ENCODE measurements around the gene DSCAM. TPM values are rescaled to one million over a fixed set of nuclear protein-coding genes. Genes with fewer than 3 reads are reported as not detected.

The DSCAM gene
- total and polyA plus RNA-seq, 4 experiments from 2014 or later = not detected

DNA sequence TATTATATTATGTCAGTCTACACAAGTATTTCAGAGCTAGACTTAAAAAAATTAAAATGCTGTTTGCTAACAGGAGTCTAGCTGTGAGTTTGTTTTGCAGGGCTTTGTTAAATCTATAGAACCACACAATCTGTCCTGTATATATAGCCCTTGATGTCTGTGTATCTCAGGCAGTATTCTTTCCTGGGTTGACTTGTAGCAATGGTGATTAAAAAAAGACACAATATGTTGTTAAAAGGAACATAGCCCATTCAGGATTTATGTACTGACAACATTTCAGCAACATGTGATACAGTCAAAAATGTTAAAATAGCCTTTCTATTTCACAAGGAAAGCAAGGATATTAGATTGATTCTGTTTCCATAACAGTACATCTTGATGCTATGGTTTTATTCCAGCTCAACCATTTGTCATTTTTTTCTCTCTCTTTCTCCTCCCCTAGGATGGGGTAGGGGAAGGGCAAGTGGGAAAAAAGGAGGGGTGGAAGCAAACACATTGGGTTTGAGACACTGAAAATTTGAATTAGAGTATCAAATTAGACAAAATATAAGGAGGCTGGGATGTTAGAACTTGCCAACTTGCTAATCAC, 139.2 kb downstream of the DSCAM start:
- H3K9me3 ChIP-seq (ENCODE audit: control insufficient read depth in 1 of 2, low read length in 2 of 2) = no peaks in the 10 kb centered on the region

DNA sequence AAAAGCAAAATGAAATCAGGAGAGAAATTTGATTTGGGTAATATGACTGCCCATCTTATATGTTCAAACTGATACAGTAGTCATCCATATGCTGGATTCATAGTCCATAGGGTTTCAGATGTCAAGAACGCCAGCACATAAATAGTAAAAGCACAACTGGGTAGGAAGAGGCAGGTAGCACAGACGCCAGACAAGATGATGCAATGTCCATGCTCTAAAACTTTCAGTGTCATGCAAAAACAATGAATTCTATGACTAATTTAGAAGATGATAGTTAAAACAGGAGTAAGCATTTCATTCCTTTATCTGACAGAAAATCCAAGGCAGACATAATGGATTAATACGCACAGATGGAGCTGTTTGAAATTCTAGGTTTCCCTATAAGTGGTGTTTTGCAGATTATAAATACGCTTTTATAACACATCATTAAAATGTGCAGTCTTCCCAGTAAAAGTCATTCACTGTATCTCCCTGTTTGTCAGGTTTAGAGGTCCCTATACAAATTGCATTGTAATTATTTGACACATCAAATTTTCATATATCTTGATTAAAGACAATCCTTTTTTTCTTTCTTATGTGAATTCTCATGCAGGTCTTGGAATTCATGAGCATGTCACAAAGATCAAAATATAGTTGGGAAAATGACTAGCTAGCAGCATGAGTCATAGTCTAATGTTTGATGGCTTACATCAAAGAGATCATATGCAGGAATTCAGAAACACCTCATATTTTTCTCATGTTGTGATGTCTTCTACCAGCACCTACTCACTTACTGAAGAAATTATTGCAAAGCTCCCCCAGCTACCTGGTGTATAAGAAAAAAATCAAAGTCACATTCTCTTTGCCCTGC, 139.9 kb downstream of the DSCAM start:
- Mint-ChIP-seq H3K36me3 (no peaks in the 10 kb centered on the region), H3K4me1 (no peaks in the 10 kb centered on the region), H3K9me3 (peaks cover 0 to 2% (median 0%) of the 10 kb centered on the region in 8 donors), H3K27me3 (no peaks in the 10 kb centered on the region), H3K4me3 (no peak overlapping the region), H3K27ac (no peak overlapping the region)
- Histone ChIP-seq H3K27me3 (ENCODE audit: insufficient read depth, low read length) (no peaks in the 10 kb centered on the region), H3K4me1 (ENCODE audit: insufficient read depth, low read length) (no peaks in the 10 kb centered on the region), H3K36me3 (ENCODE audit: insufficient read depth, low read length) (no peaks in the 10 kb centered on the region), H3K4me3 (ENCODE audit: low read length in 2 of 2) (no peak overlapping the region), H3K27ac (ENCODE audit: low read depth, low read length) (no peak overlapping the region), H3K9me3 (ENCODE audit: control insufficient read depth in 1 of 2, low read length in 2 of 2) (no peaks in the 10 kb centered on the region)
- intact Hi-C loops (cut with micrococcal nuclease) = no loop called here
- ChIA-PET POLR2A (ENCODE audit: partially characterized antibody) (no interaction called here), CTCF (ENCODE audit: partially characterized antibody) (no interaction called here)
- DNase-seq = no peak

More for the DNA sequence above, 139.2 kb downstream of the DSCAM start:
- Mint-ChIP-seq H3K9me3 (peaks cover 0 to 2% (median 0%) of the 10 kb centered on the region in 8 donors), H3K27ac (no peak overlapping the region), H3K4me3 (no peak overlapping the region), H3K36me3 (no peaks in the 10 kb centered on the region), H3K4me1 (no peaks in the 10 kb centered on the region), H3K27me3 (no peaks in the 10 kb centered on the region)
- H3K36me3 ChIP-seq (ENCODE audit: insufficient read depth, low read length) = no peaks in the 10 kb centered on the region
- H3K27ac ChIP-seq (ENCODE audit: low read depth, low read length) = no peak overlapping the region
- H3K27me3 ChIP-seq (ENCODE audit: insufficient read depth, low read length) = no peaks in the 10 kb centered on the region
- H3K4me1 ChIP-seq (ENCODE audit: insufficient read depth, low read length) = no peaks in the 10 kb centered on the region
- intact Hi-C loops (cut with micrococcal nuclease) = no loop called here
- no peak overlapping the region for H3K4me3 ChIP-seq (ENCODE audit: low read length in 2 of 2)
- ChIA-PET CTCF (ENCODE audit: partially characterized antibody) (no interaction called here), POLR2A (ENCODE audit: partially characterized antibody) (no interaction called here)
- no peak for DNase-seq

DNA sequence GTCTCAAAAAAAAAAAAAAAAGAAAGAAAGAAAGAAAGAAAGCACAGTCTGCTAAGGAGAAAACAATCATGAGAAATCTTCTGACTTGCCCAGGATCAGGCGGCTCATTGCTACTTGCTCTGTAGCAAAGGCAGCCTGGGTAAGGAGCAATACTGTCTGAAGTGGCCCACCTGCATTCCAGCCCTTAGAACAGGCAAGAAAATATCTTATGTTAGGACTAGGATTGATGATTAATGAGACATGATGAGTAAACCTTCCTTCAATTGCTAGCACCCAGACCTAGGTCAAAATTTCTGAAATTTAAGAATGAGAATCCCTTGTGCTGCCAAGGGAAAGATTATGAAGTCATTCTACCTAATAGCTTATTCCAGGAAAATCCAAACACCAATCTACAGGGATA, 140.8 kb downstream of the DSCAM start:
- Histone ChIP-seq H3K36me3 (ENCODE audit: insufficient read depth, low read length) (no peaks in the 10 kb centered on the region), H3K4me3 (ENCODE audit: low read length in 2 of 2) (no peak overlapping the region), H3K9me3 (ENCODE audit: control insufficient read depth in 1 of 2, low read length in 2 of 2) (no peaks in the 10 kb centered on the region), H3K27ac (ENCODE audit: low read depth, low read length) (no peak overlapping the region), H3K4me1 (ENCODE audit: insufficient read depth, low read length) (no peaks in the 10 kb centered on the region), H3K27me3 (ENCODE audit: insufficient read depth, low read length) (no peaks in the 10 kb centered on the region)
- ChIA-PET CTCF (ENCODE audit: partially characterized antibody) (no interaction called here), POLR2A (ENCODE audit: partially characterized antibody) (no interaction called here)
- no peak for DNase-seq
- no peak overlapping the region for H3K27ac Mint-ChIP-seq
- no peak overlapping the region for H3K4me3 Mint-ChIP-seq
- H3K9me3 Mint-ChIP-seq = peaks cover 0 to 2% (median 0%) of the 10 kb centered on the region in 8 donors
- intact Hi-C loops (cut with micrococcal nuclease) = no loop called here
- no peaks in the 10 kb centered on the region for H3K27me3 Mint-ChIP-seq
- no peaks in the 10 kb centered on the region for H3K36me3 Mint-ChIP-seq
- H3K4me1 Mint-ChIP-seq = no peaks in the 10 kb centered on the region

DNA sequence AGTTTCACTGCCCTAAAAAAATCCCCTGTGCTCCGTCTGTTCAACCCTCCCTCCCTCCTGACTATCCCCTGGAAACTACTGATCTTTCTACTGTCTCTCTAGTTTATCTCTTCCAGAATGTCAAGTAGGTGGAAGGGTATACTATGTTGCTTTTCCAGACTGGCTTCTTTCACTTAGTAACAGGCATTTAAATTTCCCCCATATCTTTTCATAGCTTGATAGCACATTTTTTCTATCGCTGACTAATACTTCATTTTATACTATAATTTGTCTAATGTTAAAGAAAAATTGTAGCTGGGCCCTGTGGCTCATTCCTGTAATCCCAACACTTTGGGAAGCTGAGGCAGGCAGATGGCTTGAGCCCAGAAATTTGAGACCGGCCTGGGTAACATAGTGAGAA, 142.8 kb downstream of the DSCAM start:
- Mint-ChIP-seq H3K4me1 (peaks cover 0 to 3% (median 0%) of the 10 kb centered on the region in 4 donors), H3K36me3 (no peaks in the 10 kb centered on the region), H3K4me3 (no peak overlapping the region), H3K9me3 (peaks cover 0 to 5% (median 0%) of the 10 kb centered on the region in 8 donors), H3K27ac (no peak overlapping the region), H3K27me3 (no peaks in the 10 kb centered on the region)
- H3K36me3 ChIP-seq (ENCODE audit: insufficient read depth, low read length) = no peaks in the 10 kb centered on the region
- no peaks in the 10 kb centered on the region for H3K9me3 ChIP-seq (ENCODE audit: control insufficient read depth in 1 of 2, low read length in 2 of 2)
- intact Hi-C loops (cut with micrococcal nuclease) = no loop called here
- H3K4me1 ChIP-seq (ENCODE audit: insufficient read depth, low read length) = no peaks in the 10 kb centered on the region
- DNase-seq = no peak
- ChIA-PET POLR2A (ENCODE audit: partially characterized antibody) (no interaction called here), CTCF (ENCODE audit: partially characterized antibody) (no interaction called here)
- H3K4me3 ChIP-seq (ENCODE audit: low read length in 2 of 2) = no peak overlapping the region
- H3K27me3 ChIP-seq (ENCODE audit: insufficient read depth, low read length) = no peaks in the 10 kb centered on the region
- no peak overlapping the region for H3K27ac ChIP-seq (ENCODE audit: low read depth, low read length)

DNA sequence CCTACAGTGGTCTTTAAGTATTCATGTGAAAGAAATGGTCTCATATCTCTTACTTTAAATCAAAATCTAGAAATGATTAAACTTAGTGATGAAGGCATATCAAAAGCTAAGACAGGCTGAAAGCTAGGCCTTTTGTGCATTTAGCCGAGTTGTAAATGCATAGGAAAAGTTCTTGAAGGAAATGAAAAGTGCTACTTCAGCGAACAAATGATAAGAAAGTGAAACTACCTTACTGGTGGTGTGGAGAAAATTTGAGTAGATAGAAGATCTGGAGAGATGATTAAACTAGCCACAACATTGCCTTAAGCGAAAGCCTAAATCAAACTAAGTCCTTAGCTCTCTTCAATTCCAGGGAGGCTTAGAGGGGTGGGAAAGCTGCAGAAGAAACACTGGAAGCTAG, 147.6 kb downstream of the DSCAM start:
- Histone ChIP-seq H3K36me3 (ENCODE audit: insufficient read depth, low read length) (no peaks in the 10 kb centered on the region), H3K27ac (ENCODE audit: low read depth, low read length) (no peak overlapping the region), H3K9me3 (ENCODE audit: control insufficient read depth in 1 of 2, low read length in 2 of 2) (no peaks in the 10 kb centered on the region), H3K27me3 (ENCODE audit: insufficient read depth, low read length) (no peaks in the 10 kb centered on the region), H3K4me1 (ENCODE audit: insufficient read depth, low read length) (no peaks in the 10 kb centered on the region), H3K4me3 (ENCODE audit: low read length in 2 of 2) (no peak overlapping the region)
- Mint-ChIP-seq H3K27ac (no peak overlapping the region), H3K36me3 (no peaks in the 10 kb centered on the region), H3K4me1 (peaks cover 0 to 3% (median 0%) of the 10 kb centered on the region in 4 donors), H3K27me3 (no peaks in the 10 kb centered on the region), H3K9me3 (peaks cover 0 to 6% (median under 1%) of the 10 kb centered on the region in 8 donors), H3K4me3 (no peak overlapping the region)
- intact Hi-C loops (cut with micrococcal nuclease) = no loop called here
- DNase-seq = no peak
- ChIA-PET CTCF (ENCODE audit: partially characterized antibody) (no interaction called here), POLR2A (ENCODE audit: partially characterized antibody) (no interaction called here)

DNA sequence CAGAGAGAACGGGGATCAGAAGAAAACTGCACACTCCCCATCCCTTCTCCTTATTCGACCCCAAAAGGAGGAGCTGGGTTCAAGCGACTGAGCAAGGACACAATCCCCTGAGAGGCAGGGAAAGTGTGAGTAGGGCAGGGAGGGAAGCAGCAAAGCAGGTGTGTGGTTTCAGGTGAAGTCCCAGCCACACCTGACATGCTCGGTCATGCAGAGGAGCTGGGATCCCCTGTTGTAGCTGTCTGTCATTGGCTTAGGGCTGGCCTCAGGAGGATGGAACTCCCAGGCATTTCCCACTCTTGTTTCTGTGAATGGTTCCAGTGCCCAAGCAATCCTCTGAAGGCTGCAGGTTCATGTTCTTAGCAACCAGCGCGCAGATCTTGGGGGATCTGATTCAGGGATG, 150.7 kb downstream of the DSCAM start:
- no peak overlapping the region for H3K27ac Mint-ChIP-seq
- H3K4me3 ChIP-seq (ENCODE audit: low read length in 2 of 2) = no peak overlapping the region
- H3K27me3 Mint-ChIP-seq = no peaks in the 10 kb centered on the region
- H3K4me1 Mint-ChIP-seq = peaks cover 0 to 3% (median 0%) of the 10 kb centered on the region in 4 donors
- peaks cover 0 to 6% (median 0%) of the 10 kb centered on the region in 8 donors for H3K9me3 Mint-ChIP-seq
- ChIA-PET POLR2A (ENCODE audit: partially characterized antibody) (no interaction called here), CTCF (ENCODE audit: partially characterized antibody) (no interaction called here)
- H3K36me3 Mint-ChIP-seq = no peaks in the 10 kb centered on the region
- H3K9me3 ChIP-seq (ENCODE audit: control insufficient read depth in 1 of 2, low read length in 2 of 2) = no peaks in the 10 kb centered on the region
- H3K4me3 Mint-ChIP-seq = no peak overlapping the region
- DNase-seq = no peak
- H3K27me3 ChIP-seq (ENCODE audit: insufficient read depth, low read length) = no peaks in the 10 kb centered on the region
- intact Hi-C loops (cut with micrococcal nuclease) = no loop called here
- no peak overlapping the region for H3K27ac ChIP-seq (ENCODE audit: low read depth, low read length)
- H3K36me3 ChIP-seq (ENCODE audit: insufficient read depth, low read length) = no peaks in the 10 kb centered on the region
- no peaks in the 10 kb centered on the region for H3K4me1 ChIP-seq (ENCODE audit: insufficient read depth, low read length)

DNA sequence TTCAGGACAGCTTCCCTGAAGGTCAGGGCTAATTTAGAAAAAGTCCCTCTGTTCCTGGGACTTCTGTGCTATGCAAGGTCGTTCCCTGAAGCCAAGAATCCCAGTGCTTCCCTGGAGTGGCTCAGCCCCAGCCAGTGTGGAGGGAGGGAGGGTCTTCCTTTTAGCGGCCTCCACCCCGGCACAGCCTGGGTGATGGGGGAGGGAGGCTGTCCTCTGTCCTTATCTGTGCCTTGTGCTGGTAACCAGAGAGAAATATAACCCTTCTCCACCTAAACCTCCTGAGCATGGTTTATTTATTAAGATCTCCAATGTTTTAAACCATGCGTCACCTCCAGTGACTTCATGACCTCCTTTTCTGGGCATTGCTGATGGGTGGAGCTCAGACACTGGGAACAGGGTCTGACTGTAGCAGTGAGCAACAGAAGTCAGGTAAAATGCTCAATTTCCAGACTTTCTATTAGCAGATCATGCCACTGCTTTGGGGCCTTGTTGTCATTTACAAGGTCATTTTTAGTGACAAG, 157.1 kb downstream of the DSCAM start:
- Histone ChIP-seq H3K27me3 (ENCODE audit: insufficient read depth, low read length) (no peaks in the 10 kb centered on the region), H3K27ac (ENCODE audit: low read depth, low read length) (no peak overlapping the region), H3K9me3 (ENCODE audit: control insufficient read depth in 1 of 2, low read length in 2 of 2) (no peaks in the 10 kb centered on the region), H3K36me3 (ENCODE audit: insufficient read depth, low read length) (no peaks in the 10 kb centered on the region), H3K4me3 (ENCODE audit: low read length in 2 of 2) (no peak overlapping the region), H3K4me1 (ENCODE audit: insufficient read depth, low read length) (no peaks in the 10 kb centered on the region)
- no peak for DNase-seq
- intact Hi-C loops (cut with micrococcal nuclease) = no loop called here
- no peaks in the 10 kb centered on the region for H3K4me1 Mint-ChIP-seq
- H3K9me3 Mint-ChIP-seq = peaks cover 0 to 3% (median 0%) of the 10 kb centered on the region in 8 donors
- H3K4me3 Mint-ChIP-seq = no peak overlapping the region
- H3K27me3 Mint-ChIP-seq = no peaks in the 10 kb centered on the region
- H3K27ac Mint-ChIP-seq = no peak overlapping the region
- CTCF ChIA-PET (ENCODE audit: partially characterized antibody) = no interaction called here
- no peaks in the 10 kb centered on the region for H3K36me3 Mint-ChIP-seq
- POLR2A ChIA-PET (ENCODE audit: partially characterized antibody) = no interaction called here
